Mesendoderm (in vitro differentiated cells): Measurements from ENCODE around the gene DDX31.

Experiments used
- DNase-seq: peaks from one replicate; pipeline ENCODE4 v3.0.0; 2013
- H2AK5ac ChIP-seq: 2 replicates; pipeline ENCODE4 v1.6.1; 2013; ENCODE audit warnings: low read length, inconsistent platforms
- H2BK120ac ChIP-seq: 2 replicates; pipeline ENCODE4 v1.6.1; 2013; ENCODE audit warnings: low read depth, mild to moderate bottlenecking, low read length, moderate library complexity, mixed read lengths
- H2BK15ac ChIP-seq: replicated peaks from 2 replicates; pipeline ENCODE4 v1.6.1; 2013; ENCODE audit warnings: low read depth, mild to moderate bottlenecking, moderate library complexity
- H2BK5ac ChIP-seq: 2 replicates; pipeline ENCODE4 v1.6.1; 2013; ENCODE audit warnings: low read length, inconsistent platforms
- H3K18ac ChIP-seq: 2 replicates; pipeline ENCODE4 v1.6.1; 2013; ENCODE audit warnings: mild to moderate bottlenecking, low read length, mixed read lengths
- H3K23ac ChIP-seq: one replicate; pipeline ENCODE4 v1.6.1; 2013; ENCODE audit warnings: low read length
- H3K27ac ChIP-seq: 2 replicates; pipeline ENCODE4 v1.5.1; 2013; ENCODE audit warnings: low read depth, mild to moderate bottlenecking, inconsistent platforms, low read length, moderate library complexity
- H3K27me3 ChIP-seq: 2 replicates; pipeline ENCODE4 v1.6.1; 2013; ENCODE audit warnings: low read length, control low read depth, mild to moderate bottlenecking, inconsistent platforms; ENCODE audit not compliant: insufficient read depth, poor library complexity
- H3K36me3 ChIP-seq: 2 replicates; pipeline ENCODE4 v1.6.1; 2013; ENCODE audit warnings: low read length, inconsistent platforms; ENCODE audit not compliant: control insufficient read depth, insufficient read depth
- H3K4ac ChIP-seq: one replicate; pipeline ENCODE4 v1.6.1; 2013; ENCODE audit warnings: low read depth, mild to moderate bottlenecking, low read length, moderate library complexity
- H3K4me1 ChIP-seq: 2 replicates; pipeline ENCODE4 v1.6.1; 2013; ENCODE audit warnings: low read depth, low read length, inconsistent platforms; ENCODE audit not compliant: control insufficient read depth
- H3K4me2 ChIP-seq: 2 replicates; pipeline ENCODE4 v1.6.1; 2013; ENCODE audit warnings: low read length
- H3K4me3 ChIP-seq: 2 replicates; pipeline ENCODE4 v1.5.1; 2013; ENCODE audit warnings: mild to moderate bottlenecking, low read length
- H3K56ac ChIP-seq: one replicate; pipeline ENCODE4 v1.6.1; 2013; ENCODE audit warnings: low read length
- H3K79me1 ChIP-seq: 2 replicates; pipeline ENCODE4 v1.6.1; 2013; ENCODE audit warnings: low read length, inconsistent platforms
- H3K79me2 ChIP-seq: 2 replicates; pipeline ENCODE4 v1.6.1; 2013; ENCODE audit warnings: mild to moderate bottlenecking, low read length; ENCODE audit not compliant: control insufficient read depth, insufficient read depth
- H3K9ac ChIP-seq: 2 replicates; pipeline ENCODE4 v1.6.1; 2013; ENCODE audit warnings: low read length, inconsistent platforms
- H4K5ac ChIP-seq: one replicate; pipeline ENCODE4 v1.6.1; 2013; ENCODE audit warnings: low read length
- H4K8ac ChIP-seq: one replicate; pipeline ENCODE4 v1.6.1; 2013; ENCODE audit warnings: low read depth, mild to moderate bottlenecking, control low read depth, low read length, moderate library complexity
- WGBS: extraction: QIAGEN DNeasy Blood & Tissue Kit; methylation state at CpG from one replicate; pipeline ENCODE4 v1.1.7; 2013; ENCODE audit warnings: low lambda C conversion rate, missing lambda C conversion rate; ENCODE audit not compliant: insufficient coverage; ENCODE audit errors: extremely low coverage; 5-methylcytosine and 5-hydroxymethylcytosine counted together

Gene DDX31

DNA sequence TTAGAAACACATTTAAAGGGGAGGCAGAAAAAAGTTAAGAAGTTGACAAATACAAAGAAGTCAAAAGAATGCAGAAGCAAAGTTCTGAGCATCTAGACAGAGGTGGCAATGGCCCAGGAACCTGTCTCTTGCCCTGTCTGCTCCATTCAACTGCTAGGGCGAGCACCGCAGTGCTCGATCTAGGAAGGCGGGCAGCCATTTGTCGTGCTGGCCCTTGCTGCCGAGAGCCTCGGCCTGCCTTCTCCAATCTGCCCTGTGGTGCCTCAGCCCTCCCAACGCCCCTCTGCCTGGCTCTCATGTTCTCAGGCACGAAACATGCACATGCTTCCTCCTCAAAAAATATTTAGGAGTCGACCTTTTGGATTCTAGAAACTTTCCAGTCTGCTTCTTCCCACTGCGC lies 42.2 kb downstream of the DDX31 start:
- Histone ChIP-seq H3K23ac (no peak overlapping the region), H3K4ac (no peak overlapping the region), H2BK120ac (no peak overlapping the region), H3K79me2 (no peaks in the 10 kb centered on the region), H3K27ac (no peak overlapping the region), H3K4me3 (no peak overlapping the region), H3K4me1 (no peaks in the 10 kb centered on the region), H2BK5ac (no peak overlapping the region), H3K18ac (no peak overlapping the region), H3K4me2 (no peak overlapping the region), H3K9ac (no peak overlapping the region), H4K8ac (no peak overlapping the region), H2AK5ac (no peak overlapping the region), H3K79me1 (no peaks in the 10 kb centered on the region), H2BK15ac (no peak overlapping the region), H4K5ac (no peak overlapping the region), H3K27me3 (no peaks in the 10 kb centered on the region), H3K36me3 (peaks cover 4% of the 10 kb centered on the region), H3K56ac (no peak overlapping the region)
- DNase-seq: no peak
- no CpG with 5 or more reads among the region's 11 CpGs for WGBS

DNA sequence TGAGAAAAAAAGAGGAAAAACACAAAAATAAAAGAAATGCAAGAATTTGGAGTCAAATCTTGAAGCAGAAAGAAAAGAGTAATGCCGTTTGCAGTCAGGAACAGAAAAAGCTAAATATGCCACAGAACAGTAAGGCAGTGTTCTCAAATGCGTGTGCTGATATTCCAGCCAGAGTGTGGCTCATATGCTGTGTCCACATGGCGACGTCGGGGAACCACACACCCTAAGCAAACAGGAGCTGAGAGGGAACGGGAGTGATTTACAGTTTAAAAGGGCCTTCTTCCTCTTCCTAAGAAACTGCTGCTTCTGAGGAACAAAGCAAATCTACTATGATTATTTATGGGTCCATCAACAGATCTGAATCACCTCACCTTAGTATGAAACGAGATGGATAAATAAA lies 42.7 kb downstream of the DDX31 start:
- H3K36me3 ChIP-seq: peaks cover 6% of the 10 kb centered on the region
- no peak overlapping the region for H2BK120ac ChIP-seq
- WGBS: no CpG with 5 or more reads among the region's 7 CpGs
- no peak overlapping the region for H4K8ac ChIP-seq
- no peak overlapping the region for H4K5ac ChIP-seq
- H3K4me1 ChIP-seq: no peaks in the 10 kb centered on the region
- DNase-seq: no peak
- no peak overlapping the region for H3K27ac ChIP-seq
- no peak overlapping the region for H3K4me2 ChIP-seq
- H3K9ac ChIP-seq: no peak overlapping the region
- no peak overlapping the region for H2BK5ac ChIP-seq
- H2AK5ac ChIP-seq: no peak overlapping the region
- H3K56ac ChIP-seq: no peak overlapping the region
- no peak overlapping the region for H3K4me3 ChIP-seq
- H2BK15ac ChIP-seq: no peak overlapping the region
- no peaks in the 10 kb centered on the region for H3K79me1 ChIP-seq
- no peaks in the 10 kb centered on the region for H3K79me2 ChIP-seq
- H3K23ac ChIP-seq: no peak overlapping the region
- no peak overlapping the region for H3K4ac ChIP-seq
- H3K18ac ChIP-seq: no peak overlapping the region
- no peaks in the 10 kb centered on the region for H3K27me3 ChIP-seq

DNA sequence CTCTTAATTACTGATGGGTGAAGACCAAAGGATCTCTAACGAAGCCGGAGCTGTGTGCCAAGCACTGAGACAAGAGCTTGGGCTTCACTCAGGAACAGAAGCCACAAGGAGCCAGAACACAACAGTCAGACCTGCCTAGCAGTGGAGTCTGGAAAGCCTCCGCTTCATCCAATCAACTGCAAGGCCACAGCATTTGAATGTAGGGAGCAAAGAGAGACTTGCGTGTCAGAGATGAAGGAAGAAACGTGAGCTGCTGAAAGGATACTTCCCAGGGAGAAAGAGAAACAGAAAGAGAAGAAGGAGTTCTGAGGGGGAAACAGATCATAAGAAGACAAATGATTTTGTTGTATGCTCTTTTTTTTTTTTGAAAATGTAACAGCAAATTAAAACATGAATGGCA lies 43.5 kb downstream of the DDX31 start:
- Histone ChIP-seq H2AK5ac (no peak overlapping the region), H3K56ac (no peak overlapping the region), H3K18ac (no peak overlapping the region), H3K4me1 (no peaks in the 10 kb centered on the region), H2BK5ac (no peak overlapping the region), H3K36me3 (peaks cover 8% of the 10 kb centered on the region), H3K27me3 (no peaks in the 10 kb centered on the region), H2BK15ac (no peak overlapping the region), H3K27ac (no peak overlapping the region), H3K23ac (no peak overlapping the region), H3K9ac (no peak overlapping the region), H4K8ac (no peak overlapping the region), H3K79me1 (no peaks in the 10 kb centered on the region), H3K4ac (no peak overlapping the region), H3K79me2 (no peaks in the 10 kb centered on the region), H4K5ac (no peak overlapping the region), H2BK120ac (no peak overlapping the region), H3K4me2 (no peak overlapping the region), H3K4me3 (no peak overlapping the region)
- no CpG with 5 or more reads among the region's 5 CpGs for WGBS
- no peak for DNase-seq

DNA sequence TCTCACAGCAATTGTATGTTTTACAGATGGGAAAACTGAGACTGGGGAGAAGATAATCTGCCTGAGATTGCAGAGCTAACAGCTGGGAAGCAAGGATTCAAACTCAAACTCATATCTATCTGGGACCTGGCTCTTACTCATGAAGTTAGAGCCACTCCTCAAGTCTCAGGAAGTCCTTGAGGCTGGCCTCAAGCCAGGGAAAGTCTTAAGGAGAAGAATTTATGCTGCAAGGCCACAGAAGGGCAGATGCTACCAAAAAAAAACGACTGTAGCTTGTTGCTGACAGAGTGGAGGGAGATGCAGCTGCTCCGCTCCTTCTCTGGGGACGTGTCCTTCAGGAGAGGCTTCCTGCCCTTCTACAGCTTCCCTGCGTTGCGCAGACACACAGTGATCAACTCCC lies 47.6 kb downstream of the DDX31 start:
- WGBS: no CpG with 5 or more reads among the region's 5 CpGs
- H3K4me2 ChIP-seq: no peak overlapping the region
- peaks cover 15% of the 10 kb centered on the region for H3K36me3 ChIP-seq

DNA sequence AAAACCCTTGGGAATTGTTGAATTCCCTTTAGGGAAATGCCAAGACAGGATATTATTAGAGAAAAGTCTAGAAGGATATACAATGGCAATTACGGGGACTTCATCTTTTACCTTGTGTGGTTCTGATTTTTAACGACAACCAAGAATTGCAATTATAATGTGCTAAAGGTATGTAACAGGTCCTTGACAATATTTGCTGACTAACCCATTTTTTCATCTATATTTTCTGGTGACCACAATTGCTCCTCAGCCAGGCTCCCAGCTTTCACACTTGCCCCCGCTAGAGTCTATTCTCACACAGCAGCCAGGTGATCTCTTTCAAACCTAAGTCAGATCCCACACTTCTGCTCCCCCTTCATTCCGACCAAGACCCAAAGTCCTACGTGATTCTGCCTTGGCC lies 53.1 kb downstream of the DDX31 start:
- Histone ChIP-seq H3K79me2 (no peaks in the 10 kb centered on the region), H3K23ac (no peak overlapping the region), H3K56ac (no peak overlapping the region), H4K8ac (no peak overlapping the region), H3K18ac (no peak overlapping the region), H3K36me3 (peaks cover 15% of the 10 kb centered on the region), H2AK5ac (no peak overlapping the region), H3K4ac (no peak overlapping the region), H4K5ac (no peak overlapping the region), H3K79me1 (no peaks in the 10 kb centered on the region), H3K9ac (no peak overlapping the region), H3K27ac (no peak overlapping the region), H2BK120ac (no peak overlapping the region), H3K4me3 (no peak overlapping the region), H3K27me3 (no peaks in the 10 kb centered on the region), H2BK5ac (no peak overlapping the region), H3K4me1 (peaks cover 2% of the 10 kb centered on the region), H3K4me2 (no peak overlapping the region), H2BK15ac (no peak overlapping the region)
- WGBS: no CpG with 5 or more reads among the region's 5 CpGs
- DNase-seq: no peak

More for the DNA sequence above, 47.6 kb downstream of the DDX31 start:
- Histone ChIP-seq H3K79me1 (no peaks in the 10 kb centered on the region), H3K56ac (no peak overlapping the region), H4K8ac (no peak overlapping the region), H2BK120ac (no peak overlapping the region), H3K79me2 (no peaks in the 10 kb centered on the region), H3K4me1 (no peaks in the 10 kb centered on the region), H2AK5ac (no peak overlapping the region), H4K5ac (no peak overlapping the region), H3K27ac (no peak overlapping the region), H2BK15ac (no peak overlapping the region), H3K4ac (no peak overlapping the region), H3K18ac (no peak overlapping the region), H3K23ac (no peak overlapping the region), H3K9ac (no peak overlapping the region), H2BK5ac (no peak overlapping the region), H3K4me3 (no peak overlapping the region), H3K27me3 (no peaks in the 10 kb centered on the region)
- DNase-seq: no peak

DNA sequence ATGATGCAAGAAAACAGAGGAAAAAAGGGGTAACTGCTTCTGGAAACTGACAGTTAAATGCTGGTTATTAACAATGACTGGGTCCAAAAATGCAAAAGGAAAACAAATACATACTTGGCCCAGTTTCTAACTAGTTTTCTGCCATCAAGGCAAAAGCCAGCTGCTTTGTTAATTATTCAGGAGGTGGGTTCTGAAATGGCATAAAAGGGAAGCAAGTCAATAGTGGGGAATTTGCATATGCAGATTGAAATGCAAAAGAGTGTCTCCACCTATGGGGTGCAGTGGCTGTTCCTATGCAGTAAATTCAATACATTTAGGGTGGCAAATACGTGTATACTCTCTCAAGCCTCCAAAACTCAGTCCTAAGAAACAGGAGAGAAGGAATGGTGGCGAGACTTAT lies 54.0 kb downstream of the DDX31 start:
- no peak overlapping the region for H2BK5ac ChIP-seq
- no peak overlapping the region for H3K4me2 ChIP-seq
- H3K9ac ChIP-seq: no peak overlapping the region
- H3K36me3 ChIP-seq: peaks cover 16% of the 10 kb centered on the region
- no peak overlapping the region for H3K4me3 ChIP-seq
- DNase-seq: no peak
- H3K18ac ChIP-seq: no peak overlapping the region
- H2BK15ac ChIP-seq: no peak overlapping the region
- no peak overlapping the region for H3K23ac ChIP-seq
- H2AK5ac ChIP-seq: no peak overlapping the region
- H3K56ac ChIP-seq: no peak overlapping the region
- H4K5ac ChIP-seq: no peak overlapping the region
- H3K79me2 ChIP-seq: no peaks in the 10 kb centered on the region
- peaks cover 2% of the 10 kb centered on the region for H3K4me1 ChIP-seq
- no peaks in the 10 kb centered on the region for H3K79me1 ChIP-seq
- no peak overlapping the region for H2BK120ac ChIP-seq
- H3K4ac ChIP-seq: no peak overlapping the region
- H4K8ac ChIP-seq: no peak overlapping the region
- H3K27ac ChIP-seq: no peak overlapping the region
- no peaks in the 10 kb centered on the region for H3K27me3 ChIP-seq
- WGBS: no CpG with 5 or more reads among the region's 2 CpGs
